HG02678 (cell line): ENCODE measurements around the gene SEC11A.

Source experiments
- ATAC-seq: cut with Tn5 transposase; IDR thresholded peaks from one replicate; pipeline ENCODE4 v1.9.1; 2021; ENCODE audit warnings: mild to moderate bottlenecking, moderate library complexity; ENCODE audit not compliant: unreplicated experiment

SEC11A gene

GRCh38 chr15:84685304-84685703 lies 30.6 kb downstream of the SEC11A start:
- no peak for ATAC-seq

GRCh38 chr15:84684092-84684491 lies 31.8 kb downstream of the SEC11A start:
- no peak for ATAC-seq

- no peak for ATAC-seq
These were observed 34.1 kb downstream of the SEC11A start for GRCh38 chr15:84681831-84682230.

- ATAC-seq: no peak
These were observed 44.7 kb downstream of the SEC11A start for GRCh38 chr15:84671211-84671610.

GRCh38 chr15:84669726-84670125 lies 46.2 kb downstream of the SEC11A start:
- no peak for ATAC-seq

GRCh38 chr15:84668221-84668982 lies 47.5 kb downstream of the SEC11A start:
- no peak for ATAC-seq

- ATAC-seq: no peak
These were observed 49.6 kb downstream of the SEC11A start for GRCh38 chr15:84666373-84666772.

GRCh38 chr15:84661001-84661400 lies 54.9 kb downstream of the SEC11A start:
- no peak for ATAC-seq

- ATAC-seq: no peak
These were observed 55.8 kb downstream of the SEC11A start for GRCh38 chr15:84659904-84660781.

GRCh38 chr15:84658788-84659411 lies 57.0 kb downstream of the SEC11A start:
- ATAC-seq: no peak

- ATAC-seq: peak; percentile 69
These were observed 57.7 kb downstream of the SEC11A start, which contains the start of gene NMB for GRCh38 chr15:84658080-84658787. TSS of gene NMB (minus strand) at chr15:84658199. CDS start at chr15:84658152, 47 bp downstream.

GRCh38 chr15:84657748-84658079 lies 58.2 kb downstream of the SEC11A start:
- no peak for ATAC-seq

- no peak for ATAC-seq
These were observed 59.0 kb downstream of the SEC11A start for GRCh38 chr15:84656972-84657371.

- ATAC-seq: no peak
These were observed 61.1 kb downstream of the SEC11A start for GRCh38 chr15:84654689-84655453.

- ATAC-seq: peak; percentile 83
These were observed 61.8 kb downstream of the SEC11A start, which contains the start of gene WDR73 for GRCh38 chr15:84653910-84654688. TSS of gene WDR73 (minus strand) at chr15:84654283. CDS start at chr15:84654274, 9 bp downstream.

- no peak for ATAC-seq
These were observed 62.4 kb downstream of the SEC11A start for GRCh38 chr15:84653584-84653909.

GRCh38 chr15:84649706-84650105 lies 66.2 kb downstream of the SEC11A start:
- ATAC-seq: no peak

- no peak for ATAC-seq
These were observed 67.4 kb downstream of the SEC11A start for GRCh38 chr15:84648539-84648938.

GRCh38 chr15:84647726-84648125 lies 68.2 kb downstream of the SEC11A start:
- no peak for ATAC-seq
